Epithelial cell of proximal tubule (primary cell): ENCODE data around the gene MEIS2. TPM values are rescaled to one million over a fixed set of nuclear protein-coding genes. Genes with fewer than 3 reads are reported as not detected.

Experiments used
- DNase-seq: peaks from one replicate; pipeline ENCODE4 v3.0.0-alpha.2; 2011; ENCODE audit warnings: low read depth
- H3K4me3 ChIP-seq: 2 replicates; pipeline ENCODE4 v1.5.1; 2011; ENCODE audit warnings: low read depth, mild to moderate bottlenecking, low read length
- CTCF ChIP-seq: conservative IDR thresholded peaks from 2 replicates; pipeline ENCODE4 v1.5.1; 2012; ENCODE audit warnings: low read depth, mild to moderate bottlenecking, low read length
- total RNA-seq: library from RNA; depleted of rRNA; stranded (reverse); fragments of >200 nt; gene quantifications from 2 replicates; pipeline ENCODE4 v1.2.3, GENCODE V29; 2015

Gene MEIS2
- total RNA-seq, 1 donor from 2014 or later: 14.0 TPM

- no peak for TF ChIP-seq CTCF
- H3K4me3 ChIP-seq: no peak overlapping the region
- no peak for DNase-seq
These were observed 168.9 kb downstream of the MEIS2 start for GRCh38 chr15:36931434-36931833.

GRCh38 chr15:36926427-36926825 lies 173.9 kb downstream of the MEIS2 start:
- no peak overlapping the region for H3K4me3 ChIP-seq
- no peak for DNase-seq
- TF ChIP-seq CTCF: no peak

GRCh38 chr15:36925653-36926426 lies 174.5 kb downstream of the MEIS2 start:
- DNase-seq: no peak
- no peak overlapping the region for H3K4me3 ChIP-seq
- no peak for TF ChIP-seq CTCF

- no peak for TF ChIP-seq CTCF
- DNase-seq: no peak
These were observed 175.3 kb downstream of the MEIS2 start for GRCh38 chr15:36925049-36925448.

GRCh38 chr15:36924034-36924433 lies 176.3 kb downstream of the MEIS2 start:
- H3K4me3 ChIP-seq: no peak overlapping the region
- DNase-seq: no peak
- TF ChIP-seq CTCF: no peak

More at GRCh38 chr15:36925049-36925448, 175.3 kb downstream of the MEIS2 start:
- H3K4me3 ChIP-seq: no peak overlapping the region

- TF ChIP-seq CTCF: no peak
- H3K4me3 ChIP-seq: no peak overlapping the region
- DNase-seq: no peak
These were observed 178.8 kb downstream of the MEIS2 start for GRCh38 chr15:36921484-36922091.
